ENCODE data around the gene AP2A1. TPM values are rescaled to one million over a fixed set of nuclear protein-coding genes. Genes with fewer than 3 reads are reported as not detected.

The AP2A1 gene
- total RNA-seq, 2 donors from 2014 or later = 43.5 to 45.9 TPM

GRCh38 chr19:49811328-49811727 lies 44.5 kb downstream of the AP2A1 start:
- H3K27ac ChIP-seq = no peak overlapping the region
- H3K9me3 ChIP-seq = no peaks in the 10 kb centered on the region
- TF ChIP-seq POLR2A (IDR thresholded peaks at IDR 0.05) (no peak), CTCF (IDR thresholded peaks at IDR 0.05) (no peak)
- H3K27me3 ChIP-seq = no peaks in the 10 kb centered on the region
- intact Hi-C loops (cut with DNase I) = no loop called here
- H3K4me3 ChIP-seq = no peak overlapping the region
- H3K4me1 ChIP-seq = peaks cover 32% of the 10 kb centered on the region
- 85 to 92% methylated on average over 4 to 6 of the region's 6 CpGs for WGBS, 2 donors
- DNase-seq (no peak), ATAC-seq (no peak)
- H3K36me3 ChIP-seq (replicated peaks in 1 of 2; ENCODE audit: insufficient read depth in 1 of 2, low read depth in 2 of 2) = no peaks in the 10 kb centered on the region

GRCh38 chr19:49812452-49812996 lies 45.7 kb downstream of the AP2A1 start:
- Histone ChIP-seq H3K9me3 (no peaks in the 10 kb centered on the region), H3K36me3 (replicated peaks in 1 of 2; ENCODE audit: insufficient read depth in 1 of 2, low read depth in 2 of 2) (no peaks in the 10 kb centered on the region), H3K4me1 (peaks cover 37% of the 10 kb centered on the region), H3K27ac (peak overlapping the region; percentile 75 to 91 (median 82)), H3K4me3 (peak overlapping the region; percentile 35 to 46), H3K27me3 (no peaks in the 10 kb centered on the region)
- intact Hi-C loops (cut with DNase I) = no loop called here
- TF ChIP-seq CTCF (IDR thresholded peaks at IDR 0.05) = no peak
- no peak for TF ChIP-seq POLR2A (IDR thresholded peaks at IDR 0.05)
- 46 to 47% methylated on average over 9 to 11 of the region's 11 CpGs for WGBS, 2 donors
- DNase-seq = no peak
- ATAC-seq = no peak

GRCh38 chr19:49812997-49813861 lies 46.4 kb downstream of the AP2A1 start, which contains the start of gene FUZ:
Gene FUZ (minus strand): TSS chr19:49813292. CDS start chr19:49813106, 186 bp downstream.
- Histone ChIP-seq H3K36me3 (replicated peaks in 1 of 2; ENCODE audit: insufficient read depth in 1 of 2, low read depth in 2 of 2) (no peaks in the 10 kb centered on the region), H3K27ac (peak within 1 kb of the TSS; percentile 75 to 91 (median 82)), H3K27me3 (no peaks in the 10 kb centered on the region), H3K9me3 (no peaks in the 10 kb centered on the region), H3K4me3 (peak within 1 kb of the TSS; percentile 35 to 46), H3K4me1 (peaks cover 36% of the 10 kb centered on the region)
- ATAC-seq (peak; percentile 73), DNase-seq (peak; percentile 97 to 99 (median 98))
- WGBS, 2 donors = 0 to 2% methylated on average over 22 to 45 of the region's 45 CpGs
- intact Hi-C loops (cut with DNase I) = no loop called here
- TF ChIP-seq POLR2A (IDR thresholded peaks at IDR 0.05) (peak in 1 of 3 donors; percentile 33), CTCF (IDR thresholded peaks at IDR 0.05) (peak in 4 of 7 experiments; percentile 11 to 25 (median 24))

- Histone ChIP-seq H3K36me3 (replicated peaks in 1 of 2; ENCODE audit: insufficient read depth in 1 of 2, low read depth in 2 of 2) (no peaks in the 10 kb centered on the region), H3K4me3 (no peak overlapping the region), H3K9me3 (no peaks in the 10 kb centered on the region), H3K27me3 (no peaks in the 10 kb centered on the region), H3K27ac (peak overlapping the region in 3 of 4 donors; percentile 79 to 91 (median 84)), H3K4me1 (peaks cover 37% of the 10 kb centered on the region)
- TF ChIP-seq POLR2A (IDR thresholded peaks at IDR 0.05) (no peak), CTCF (IDR thresholded peaks at IDR 0.05) (no peak)
- ATAC-seq = no peak
- intact Hi-C loops (cut with DNase I) = no loop called here
- WGBS, 2 donors = 91 to 93% methylated on average over 1 of the region's 1 CpG
- no peak for DNase-seq
Observed at GRCh38 chr19:49814010-49814409, 47.2 kb downstream of the AP2A1 start.
